A549 (cell line): ENCODE data around the gene XPNPEP2.

Experiments
- CEBPB ChIP-seq, 2 experiments: fragments of >200 bp in 1 of 2; sonication (Bioruptor Twin) in 1 of 2; formaldehyde crosslinking in 1 of 2; IDR thresholded peaks; 2 replicates each; pipeline ENCODE4 v1.6.1; 2012 to 2016
- CTCF ChIP-seq: fragments of >200 bp; sonication (Bioruptor Twin); formaldehyde crosslinking; IDR thresholded peaks from 3 replicates; pipeline ENCODE4 v1.5.1; 2016
- MAFK ChIP-seq: fragments of 450-650 bp; IDR thresholded peaks from 2 replicates; pipeline ENCODE4 v1.6.1; 2014; ENCODE audit not compliant: partially characterized antibody
- PBX3 ChIP-seq: IDR thresholded peaks from 2 replicates; pipeline ENCODE4 v1.6.1; 2012
- POLR2A ChIP-seq: IDR thresholded peaks from 2 replicates; pipeline ENCODE4 v1.6.1; 2012; ENCODE audit warnings: mild to moderate bottlenecking, low read length
- RAD21 ChIP-seq, 2 experiments: fragments of >200 bp in 1 of 2; sonication (Bioruptor Twin) in 1 of 2; formaldehyde crosslinking in 1 of 2; IDR thresholded peaks in 1 of 2; conservative IDR thresholded peaks in 1 of 2; 2 replicates in 1 of 2; 3 replicates in 1 of 2; pipeline ENCODE4 v1.6.1; 2012 to 2018; ENCODE audit warnings: inconsistent platforms in 1 of 2
- RNF2 ChIP-seq: fragments of 200-600 bp; sonication (generic); IDR thresholded peaks from 2 replicates; pipeline ENCODE4 v1.6.1; 2016; ENCODE audit warnings: low read depth, mild to moderate bottlenecking, antibody characterized with exemption, moderate library complexity, borderline replicate concordance
- USF2 ChIP-seq: fragments of 450-650 bp; IDR thresholded peaks from 2 replicates; pipeline ENCODE4 v1.6.1; 2014; ENCODE audit warnings: antibody characterized with exemption
- TF ChIP-seq, protein P1 (sequence below): IDR thresholded peaks from 2 replicates; pipeline ENCODE4 v1.6.1; 2012

GRCh38 chrX:129697204-129697829 is 41.5 kb upstream of the XPNPEP2 start:
- TF ChIP-seq CTCF: no peak
- TF ChIP-seq POLR2A: no peak
- no peak for TF ChIP-seq MAFK
- no peak for TF ChIP-seq USF2
- TF ChIP-seq CEBPB (IDR thresholded peaks at IDR 0.05): no peak
- TF ChIP-seq, protein P1, sequence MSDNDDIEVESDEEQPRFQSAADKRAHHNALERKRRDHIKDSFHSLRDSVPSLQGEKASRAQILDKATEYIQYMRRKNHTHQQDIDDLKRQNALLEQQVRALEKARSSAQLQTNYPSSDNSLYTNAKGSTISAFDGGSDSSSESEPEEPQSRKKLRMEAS: no peak
- no peak for TF ChIP-seq RAD21 (conservative IDR thresholded peaks at IDR 0.05 in 1 of 2, IDR thresholded peaks at IDR 0.05 in 1 of 2)
- no peak for TF ChIP-seq RNF2
- no peak for TF ChIP-seq PBX3
